BJ (cell line): ENCODE data around the gene ELK4. TPM values are rescaled to one million over a fixed set of nuclear protein-coding genes. Genes with fewer than 3 reads are reported as not detected.

ENCODE experiments used
- CTCF ChIA-PET: fragments of 350-600 bp; formaldehyde crosslinking; extraction: SDS; loops from one replicate; lab custom pipeline; 2021; ENCODE audit warnings: antibody characterized with exemption, inconsistent platforms; lab: Yijun Ruan, JAX
- POLR2A ChIA-PET: fragments of 300-600 bp; sonication (Branson Sonifier 250); formaldehyde crosslinking; extraction: SDS; loops from one replicate; lab custom pipeline; 2021; ENCODE audit warnings: antibody characterized with exemption; lab: Charles Lee
- DNase-seq: peaks from one replicate; pipeline ENCODE4 v3.0.0-alpha.2; 2011; ENCODE audit warnings: low read depth
- H3K27me3 ChIP-seq: 2 replicates; pipeline ENCODE4 v1.6.0; 2011; ENCODE audit warnings: low read length; ENCODE audit not compliant: control insufficient read depth, insufficient read depth
- H3K36me3 ChIP-seq: 2 replicates; pipeline ENCODE4 v1.5.1; 2011; ENCODE audit warnings: low read length; ENCODE audit not compliant: control insufficient read depth, insufficient read depth
- H3K4me3 ChIP-seq: 2 replicates; pipeline ENCODE4 v1.5.1; 2011; ENCODE audit warnings: low read depth, mild to moderate bottlenecking, control low read depth, low read length
- polyA plus RNA-seq: library from polyadenylated mRNA; depleted of rRNA; stranded (reverse); fragments of >200 nt; gene quantifications from 2 replicates; pipeline ENCODE4 v1.2.3, GENCODE V29; 2011
- TF ChIP-seq, protein P1 (sequence below): IDR thresholded peaks from 2 replicates; pipeline ENCODE4 v1.5.1; 2011; ENCODE audit warnings: low read depth, mild to moderate bottlenecking, control low read depth, inconsistent platforms, low read length, moderate library complexity; ENCODE audit not compliant: insufficient read depth

ELK4 gene
- polyA plus RNA-seq, 1 experiment: 3.4 TPM

DNA sequence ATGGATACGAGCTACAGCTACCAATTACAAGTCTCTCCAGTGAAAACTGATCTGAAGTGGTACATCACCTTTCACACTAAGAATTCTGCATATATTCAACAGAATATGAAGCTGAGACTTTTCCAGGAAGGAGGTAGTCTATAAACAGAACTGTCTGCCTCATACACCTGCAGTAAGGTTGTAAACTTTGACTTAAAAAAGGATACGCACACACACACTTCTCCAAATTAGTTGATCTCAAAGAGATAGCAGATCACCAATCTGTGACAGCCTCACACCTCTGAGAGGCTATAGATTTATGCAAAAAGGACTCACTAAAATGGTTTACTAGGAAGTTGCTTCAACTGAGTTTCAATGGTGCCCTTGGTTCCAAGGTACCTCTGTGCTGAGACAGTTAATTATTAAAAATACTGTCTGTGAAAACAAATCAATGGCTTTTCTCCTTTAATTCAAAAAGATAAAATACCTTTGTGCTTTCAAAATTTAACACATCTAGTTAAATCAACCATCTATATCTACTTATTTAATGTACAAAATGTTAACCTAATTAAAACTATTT, 17.9 kb downstream of the ELK4 start:
- no peak overlapping the region for H3K4me3 ChIP-seq
- peaks cover 5% of the 10 kb centered on the region for H3K36me3 ChIP-seq
- DNase-seq: no peak
- TF ChIP-seq, protein P1, sequence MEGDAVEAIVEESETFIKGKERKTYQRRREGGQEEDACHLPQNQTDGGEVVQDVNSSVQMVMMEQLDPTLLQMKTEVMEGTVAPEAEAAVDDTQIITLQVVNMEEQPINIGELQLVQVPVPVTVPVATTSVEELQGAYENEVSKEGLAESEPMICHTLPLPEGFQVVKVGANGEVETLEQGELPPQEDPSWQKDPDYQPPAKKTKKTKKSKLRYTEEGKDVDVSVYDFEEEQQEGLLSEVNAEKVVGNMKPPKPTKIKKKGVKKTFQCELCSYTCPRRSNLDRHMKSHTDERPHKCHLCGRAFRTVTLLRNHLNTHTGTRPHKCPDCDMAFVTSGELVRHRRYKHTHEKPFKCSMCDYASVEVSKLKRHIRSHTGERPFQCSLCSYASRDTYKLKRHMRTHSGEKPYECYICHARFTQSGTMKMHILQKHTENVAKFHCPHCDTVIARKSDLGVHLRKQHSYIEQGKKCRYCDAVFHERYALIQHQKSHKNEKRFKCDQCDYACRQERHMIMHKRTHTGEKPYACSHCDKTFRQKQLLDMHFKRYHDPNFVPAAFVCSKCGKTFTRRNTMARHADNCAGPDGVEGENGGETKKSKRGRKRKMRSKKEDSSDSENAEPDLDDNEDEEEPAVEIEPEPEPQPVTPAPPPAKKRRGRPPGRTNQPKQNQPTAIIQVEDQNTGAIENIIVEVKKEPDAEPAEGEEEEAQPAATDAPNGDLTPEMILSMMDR: no peak
- no peaks in the 10 kb centered on the region for H3K27me3 ChIP-seq
- ChIA-PET CTCF (interaction anchor here (0.6 to 2.4 kb wide), 4 partner anchors 22 to 625 kb away, joined by 3 to 8 read pairs (median 6); no protein-coding TSS in a partner anchor), POLR2A (no interaction called here)

DNA sequence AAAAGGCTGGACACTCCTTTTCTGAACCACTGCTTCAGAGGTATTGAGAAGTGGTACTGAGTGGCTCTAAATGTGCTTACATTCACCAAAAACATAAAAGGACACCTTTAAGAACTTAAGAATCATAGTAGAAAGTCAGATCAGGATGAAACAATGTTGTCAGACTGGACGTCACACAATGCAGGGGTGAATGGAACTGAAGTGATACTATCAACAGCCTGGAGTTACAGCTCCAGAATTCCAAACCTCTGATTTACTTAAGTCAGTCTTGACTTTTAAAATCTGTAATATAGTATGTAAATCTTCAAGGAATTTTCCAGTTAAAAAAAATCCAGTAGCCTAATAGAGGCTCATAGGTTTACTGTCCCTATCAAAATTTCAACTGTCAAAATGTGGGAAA, 19.3 kb downstream of the ELK4 start:
- TF ChIP-seq, protein P1: no peak
- no peaks in the 10 kb centered on the region for H3K27me3 ChIP-seq
- DNase-seq: no peak
- CTCF ChIA-PET: interaction anchor here (0.7 to 2.4 kb wide), 2 partner anchors 21 to 421 kb away, joined by 3 to 8 read pairs; no protein-coding TSS in a partner anchor
- peaks cover 3% of the 10 kb centered on the region for H3K36me3 ChIP-seq
- POLR2A ChIA-PET: no interaction called here
- no peak overlapping the region for H3K4me3 ChIP-seq

DNA sequence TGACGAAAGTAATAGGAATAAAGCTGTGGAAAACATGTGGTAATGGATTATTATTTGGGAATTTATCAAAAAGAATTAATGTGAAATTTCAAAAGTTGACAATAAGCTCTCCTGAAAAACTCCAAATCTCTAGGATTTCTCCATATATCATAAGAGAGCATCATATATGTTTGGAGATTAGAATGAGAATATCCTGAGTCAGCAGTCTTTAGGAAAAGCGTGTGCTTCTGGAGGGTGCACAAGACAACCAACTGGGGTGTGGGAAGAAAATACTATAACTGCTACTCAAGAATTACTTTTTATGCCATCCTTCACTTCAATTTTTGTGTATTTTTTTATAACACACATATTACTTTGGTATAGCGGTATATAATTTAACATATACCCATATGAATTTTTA, 19.7 kb downstream of the ELK4 start:
- CTCF ChIA-PET: interaction anchor here (0.7 to 0.9 kb wide), 2 partner anchors 46 to 421 kb away, joined by 3 read pairs; no protein-coding TSS in a partner anchor
- TF ChIP-seq, protein P1: no peak

DNA sequence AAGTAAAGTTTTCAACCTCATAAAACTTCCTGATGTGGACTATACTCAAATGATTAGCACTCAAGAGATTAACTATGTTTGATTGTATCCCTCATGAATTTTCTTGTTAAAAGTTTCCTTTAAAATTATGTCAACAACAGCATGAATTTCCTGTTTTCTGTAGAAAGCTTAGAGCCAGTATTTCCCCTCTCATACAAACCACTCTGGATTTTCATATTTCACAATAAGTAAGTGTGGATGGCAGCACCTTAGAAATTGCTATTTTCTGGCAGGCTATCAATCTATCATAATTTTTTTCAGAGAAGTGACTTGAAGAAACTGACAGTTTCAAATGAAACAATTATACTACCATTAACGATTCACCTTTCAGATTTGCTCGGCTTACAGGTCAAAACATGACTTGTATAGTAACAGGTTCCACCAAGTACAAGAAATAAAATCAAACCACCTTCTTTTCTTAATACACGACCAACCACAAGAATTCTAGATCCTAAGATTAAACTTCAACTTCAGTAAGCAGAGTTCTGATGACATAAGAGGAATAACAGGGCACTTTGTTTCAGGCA, 20.8 kb downstream of the ELK4 start:
- ChIA-PET CTCF (interaction anchor here (0.9 kb wide), 1 partner anchor 47 kb away, joined by 3 read pairs; no protein-coding TSS in a partner anchor), POLR2A (no interaction called here)
- no peak for DNase-seq
- TF ChIP-seq, protein P1: no peak
- Histone ChIP-seq H3K36me3 (peaks cover 2% of the 10 kb centered on the region), H3K4me3 (no peak overlapping the region), H3K27me3 (no peaks in the 10 kb centered on the region)

More for the DNA sequence above, 19.7 kb downstream of the ELK4 start:
- POLR2A ChIA-PET: no interaction called here
- Histone ChIP-seq H3K27me3 (no peaks in the 10 kb centered on the region), H3K4me3 (no peak overlapping the region), H3K36me3 (peaks cover 3% of the 10 kb centered on the region)
- DNase-seq: no peak

DNA sequence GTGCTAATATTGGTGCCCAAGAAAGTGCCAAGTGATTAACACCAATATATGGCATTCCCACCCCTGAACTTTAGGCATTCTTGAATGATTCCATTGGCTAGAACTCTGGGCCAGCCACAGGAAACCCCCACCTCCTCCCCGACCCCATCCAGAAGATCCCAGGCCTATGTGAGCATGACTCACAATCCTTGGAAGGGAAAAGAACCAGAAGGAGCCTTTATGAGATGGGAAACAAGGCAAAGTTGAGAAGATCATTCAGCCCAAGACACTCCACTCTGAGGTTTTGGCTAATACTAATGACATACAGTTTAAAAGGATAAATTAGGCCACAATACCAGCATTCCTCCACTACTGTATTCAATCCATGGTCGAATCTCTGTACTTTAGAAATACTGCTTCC, 21.8 kb downstream of the ELK4 start:
- ChIA-PET POLR2A (no interaction called here), CTCF (interaction anchor here (2.0 to 2.3 kb wide), 2 partner anchors 11 to 18 kb away, joined by 6 to 12 read pairs; no protein-coding TSS in a partner anchor)
- TF ChIP-seq, protein P1: no peak
- Histone ChIP-seq H3K27me3 (no peaks in the 10 kb centered on the region), H3K4me3 (no peak overlapping the region), H3K36me3 (no peaks in the 10 kb centered on the region; the same call in 1 of the 2 replicates)
- no peak for DNase-seq
